Esophagus muscularis mucosa (tissue), 3 donors: ENCODE measurements around the gene SENP6.

ENCODE experiments used
- CTCF ChIP-seq, 3 experiments: fragments of 200-600 bp in 2 of 3; fragments of 450-650 bp in 1 of 3; sonication (generic) in 2 of 3; IDR thresholded peaks; one replicate each; pipeline ENCODE4 v1.5.1; 2017 to 2019; ENCODE audit warnings: antibody characterized with exemption in 3 of 3, mild to moderate bottlenecking in 2 of 3, moderate library complexity in 1 of 3
- EP300 ChIP-seq: sonication (generic); formaldehyde crosslinking; IDR thresholded peaks from one replicate; pipeline ENCODE4 v1.6.1; 2017; ENCODE audit warnings: antibody characterized with exemption

GRCh38 chr6:75760320-75760719, 158.6 kb downstream of the SENP6 start:
- TF ChIP-seq EP300 (no peak), CTCF (IDR thresholded peaks at IDR 0.05) (no peak)
